ENCODE results near the gene MEIKIN.
"Not testable (repeated sequence)": the region's sequence is repeated elsewhere in the genome, so short reads cannot be mapped to it uniquely, and the experiment has no call there.

MEIKIN gene

DNA sequence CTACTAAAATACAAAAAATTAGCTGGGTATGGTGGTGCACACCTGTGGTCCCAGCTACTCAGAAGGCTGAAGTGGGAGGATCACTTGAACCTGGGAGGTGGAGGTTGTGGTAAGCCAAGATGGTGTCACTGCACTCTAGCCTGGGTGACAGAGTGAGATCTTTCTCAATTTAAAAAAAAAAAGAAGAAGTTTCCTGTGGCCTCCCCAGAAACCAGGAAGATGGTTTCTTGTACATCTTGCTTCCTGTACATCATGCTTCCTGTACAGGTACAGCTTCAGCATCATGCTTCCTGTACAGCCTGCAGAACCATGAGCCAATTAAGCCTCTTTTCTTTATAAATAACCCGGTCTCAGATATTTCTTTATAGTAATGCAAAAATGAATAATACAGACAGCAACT, 43.2 kb downstream of the MEIKIN start:
- not testable (repeated sequence) for DNase-seq

DNA sequence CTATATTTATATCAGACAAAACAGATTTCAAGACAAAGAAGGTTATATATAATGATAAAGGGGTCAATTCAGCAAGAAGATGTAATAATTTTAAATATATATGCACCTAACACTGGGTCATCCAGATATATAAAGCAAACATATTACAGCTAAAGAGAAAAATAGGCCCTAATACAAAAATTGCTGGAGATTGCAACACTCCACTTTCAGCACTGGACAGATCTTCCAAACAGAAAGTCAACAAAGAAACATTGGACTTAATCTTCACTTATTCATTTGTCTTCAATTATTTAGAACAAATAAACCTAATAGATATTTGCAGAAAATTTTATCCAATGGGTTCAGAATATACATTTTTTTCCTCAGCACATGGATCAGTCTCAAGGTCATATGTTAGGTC, 45.8 kb downstream of the MEIKIN start:
- DNase-seq: no peak

DNA sequence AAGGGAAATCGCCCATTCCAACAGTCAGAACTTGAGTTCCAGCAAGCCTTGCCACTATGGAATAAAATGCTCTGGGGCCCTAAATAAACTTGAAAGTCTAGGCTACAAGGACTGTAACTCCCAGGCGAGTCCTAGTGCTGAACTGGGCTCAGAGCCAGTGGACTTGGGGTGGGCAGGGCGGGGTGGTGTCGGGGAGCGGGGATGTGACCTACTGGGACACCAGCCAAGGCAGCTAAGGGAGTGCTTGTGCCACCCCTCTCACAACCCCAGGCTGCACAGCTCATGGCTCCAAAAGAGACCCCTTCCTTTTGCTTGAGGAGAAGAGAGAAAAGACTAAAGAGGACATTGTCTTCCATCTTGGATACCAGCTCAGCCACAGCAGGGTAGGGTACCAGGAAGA, 61.5 kb downstream of the MEIKIN start:
- no peak for DNase-seq

DNA sequence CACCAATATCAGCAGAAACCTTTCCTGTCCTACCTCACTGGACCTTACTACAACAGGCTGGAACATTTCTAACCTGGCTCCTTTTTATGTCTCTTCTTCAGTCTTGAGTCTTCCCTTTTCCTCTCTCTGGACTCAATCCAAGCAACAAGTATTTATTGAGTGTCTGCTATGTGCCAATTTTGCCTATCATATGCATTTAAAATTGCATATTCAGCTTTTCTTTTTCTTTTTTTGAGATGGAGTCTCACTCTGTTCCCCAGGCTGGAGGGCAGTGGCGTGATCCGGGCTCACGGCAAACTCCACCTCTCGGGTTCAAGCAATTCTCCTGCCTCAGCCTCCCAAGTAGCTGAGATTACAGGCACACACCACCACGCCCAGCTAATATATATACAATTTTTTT, 65.8 kb downstream of the MEIKIN start:
- no peak for DNase-seq

DNA sequence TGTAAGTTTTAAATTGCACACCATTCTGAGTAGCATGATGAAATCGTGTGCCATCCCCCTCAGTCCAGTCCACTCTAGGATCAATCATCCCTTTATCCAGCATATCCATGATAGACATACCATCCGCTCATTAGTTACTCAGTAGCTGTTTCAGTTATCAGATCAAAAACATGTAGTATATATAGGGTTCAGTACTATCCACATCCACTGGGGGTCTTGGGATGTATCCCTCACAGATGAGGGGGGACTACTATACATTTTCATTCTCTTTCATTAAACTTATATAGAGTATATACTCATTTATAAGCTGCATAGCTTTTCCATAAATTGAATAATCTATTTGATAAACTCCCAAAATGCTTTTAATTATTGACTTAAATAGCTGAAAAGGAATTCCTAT, 67.6 kb downstream of the MEIKIN start:
- no peak for DNase-seq

DNA sequence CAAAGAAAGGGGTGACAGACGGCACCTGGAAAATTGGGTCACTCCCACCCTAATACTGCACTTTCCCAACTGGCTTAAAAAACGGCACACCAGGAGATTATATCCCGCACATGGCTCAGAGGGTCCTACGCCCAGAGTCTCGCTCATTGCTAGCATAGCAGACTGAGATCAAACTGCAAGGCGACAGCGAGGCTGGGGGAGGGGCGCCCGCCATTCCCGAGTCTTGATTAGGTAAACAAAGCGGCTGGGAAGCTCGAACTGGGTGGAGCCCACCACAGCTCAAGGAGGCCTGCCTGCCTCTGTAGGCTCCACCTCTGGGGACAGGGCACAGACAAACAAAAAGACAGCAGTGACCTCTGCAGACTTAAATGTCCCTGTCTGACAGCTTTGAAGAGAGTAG, 74.2 kb downstream of the MEIKIN start:
- DNase-seq: not testable (repeated sequence)

DNA sequence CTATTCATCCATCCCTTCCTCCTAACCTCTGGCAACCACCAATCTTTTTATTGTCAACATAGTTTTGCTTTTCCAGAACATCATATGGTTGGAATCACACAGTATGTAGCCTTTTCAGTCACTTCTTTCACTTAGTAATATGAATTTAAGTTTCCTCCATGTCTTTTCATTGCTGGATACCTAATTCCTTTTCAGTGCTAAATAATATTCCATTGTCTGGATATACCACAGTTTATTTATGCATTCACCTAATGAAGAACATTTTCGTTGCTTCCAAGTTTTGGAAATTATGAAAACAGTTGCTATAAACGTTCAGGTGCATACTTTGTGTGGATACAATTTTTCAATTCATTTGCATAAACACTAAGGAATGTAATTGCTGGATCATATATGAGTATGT, 77.9 kb downstream of the MEIKIN start:
- DNase-seq: no peak

DNA sequence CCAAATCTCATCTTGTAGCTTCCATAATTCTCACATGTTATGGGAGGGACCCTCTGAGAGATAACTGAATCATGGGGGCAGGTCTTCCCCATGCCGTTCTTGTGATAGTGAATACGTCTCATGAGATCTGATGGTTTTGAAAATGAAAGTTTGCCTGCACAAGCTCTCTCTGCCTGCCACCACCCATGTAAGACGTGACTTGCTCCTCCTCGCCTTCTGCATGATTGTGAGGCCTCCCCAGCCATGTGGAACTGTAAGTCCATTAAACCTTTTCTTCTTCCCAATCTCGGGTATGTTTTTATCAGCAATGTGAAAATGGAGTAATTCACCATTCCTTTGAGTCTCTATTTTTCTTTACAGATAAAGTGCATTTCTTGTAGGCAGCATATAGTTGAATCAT, 81.8 kb downstream of the MEIKIN start:
- DNase-seq: no peak

DNA sequence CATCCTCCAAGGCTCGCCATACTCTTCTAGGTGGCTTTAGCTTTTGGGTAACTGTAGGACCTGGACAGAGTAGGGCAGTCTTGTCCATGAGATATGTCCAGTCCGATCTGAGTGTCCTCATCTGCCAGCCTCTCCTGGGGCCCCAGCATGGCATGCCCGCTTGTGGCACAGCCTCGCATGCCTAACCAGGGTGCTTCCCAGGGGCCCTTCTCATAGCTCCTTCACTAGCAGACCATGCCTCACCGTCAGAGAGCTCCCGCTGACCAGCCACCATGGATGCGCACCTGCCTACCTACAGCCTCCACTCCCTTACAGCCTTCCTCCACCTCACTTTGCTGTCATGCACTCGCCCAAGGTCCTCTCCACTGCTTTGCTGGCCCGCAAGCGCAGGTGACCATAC, 88.1 kb downstream of the MEIKIN start:
- DNase-seq: no peak

DNA sequence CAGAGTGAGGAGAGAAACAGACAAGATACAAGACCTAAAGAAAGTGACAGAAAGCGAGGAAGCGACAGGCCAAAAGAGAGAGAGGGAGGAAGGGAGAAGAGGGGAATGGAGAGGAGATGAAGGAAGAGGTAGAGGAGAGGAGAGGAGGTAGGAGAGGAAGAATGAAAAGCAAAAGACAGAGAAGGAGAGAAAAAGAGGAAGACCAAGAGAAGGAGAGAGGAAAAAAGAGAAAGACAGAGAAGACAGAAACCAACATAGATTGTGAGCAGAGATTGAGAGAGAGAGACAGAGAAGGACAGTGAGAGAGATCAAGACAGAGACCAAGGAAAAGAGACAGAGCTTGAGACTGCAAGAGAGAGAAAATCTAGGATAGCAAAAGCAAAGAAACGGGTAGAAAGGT, 90.0 kb downstream of the MEIKIN start:
- DNase-seq: no peak

DNA sequence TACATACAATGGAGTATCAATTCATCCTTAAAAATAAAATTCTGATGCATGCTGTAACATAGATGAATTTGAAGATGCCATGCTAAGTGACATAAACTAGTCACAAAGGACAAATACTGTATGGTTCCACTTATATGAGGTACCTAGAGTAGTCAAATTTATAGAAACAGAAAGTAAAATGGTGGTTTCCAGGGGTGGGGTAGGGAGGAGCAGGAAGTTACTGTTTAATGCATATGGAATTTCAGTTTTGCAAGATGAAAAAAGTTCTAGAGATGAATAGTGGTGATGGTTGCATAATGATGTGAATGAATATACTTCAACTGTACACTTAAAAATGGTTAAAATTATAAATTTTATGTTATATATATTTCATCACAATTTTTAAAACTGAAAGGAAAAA, 91.3 kb downstream of the MEIKIN start:
- DNase-seq: no peak

DNA sequence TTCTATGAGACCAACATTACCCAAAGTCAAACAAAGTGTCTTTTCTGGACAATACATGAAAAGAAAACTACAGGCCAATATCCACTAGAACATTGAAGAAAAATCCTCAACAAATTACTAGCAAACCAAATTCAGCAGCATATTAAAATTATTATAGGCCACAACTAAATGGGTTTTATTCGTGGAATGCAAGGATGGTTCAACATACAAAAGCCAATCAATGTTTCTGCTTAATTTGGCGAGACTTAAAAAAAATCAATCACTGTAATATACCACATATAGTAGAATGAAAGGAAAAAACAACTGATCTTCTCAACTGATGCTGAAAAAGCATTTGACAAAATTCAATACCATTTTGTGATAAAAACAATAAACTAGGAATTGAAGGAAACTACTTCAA, 96.8 kb downstream of the MEIKIN start:
- no peak for DNase-seq

DNA sequence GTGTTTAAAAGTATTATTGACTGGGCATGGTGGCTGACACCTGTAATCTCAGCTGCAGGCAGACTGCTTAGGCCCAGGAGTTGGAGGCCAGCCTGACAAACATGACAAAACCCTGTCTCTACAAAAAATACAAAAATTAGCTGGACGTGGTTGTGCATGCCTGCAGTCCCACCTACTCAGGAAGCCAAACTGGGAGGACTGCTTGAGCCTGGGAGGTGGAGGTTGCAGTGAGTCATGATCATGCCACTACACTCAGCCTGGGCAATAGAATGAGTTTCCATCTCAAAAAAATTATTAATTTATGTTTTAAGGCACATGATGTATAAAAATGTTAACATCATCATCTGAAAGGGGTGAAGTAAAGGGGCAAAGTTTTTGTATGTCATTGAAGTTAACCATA, 98.9 kb downstream of the MEIKIN start:
- no peak for DNase-seq

DNA sequence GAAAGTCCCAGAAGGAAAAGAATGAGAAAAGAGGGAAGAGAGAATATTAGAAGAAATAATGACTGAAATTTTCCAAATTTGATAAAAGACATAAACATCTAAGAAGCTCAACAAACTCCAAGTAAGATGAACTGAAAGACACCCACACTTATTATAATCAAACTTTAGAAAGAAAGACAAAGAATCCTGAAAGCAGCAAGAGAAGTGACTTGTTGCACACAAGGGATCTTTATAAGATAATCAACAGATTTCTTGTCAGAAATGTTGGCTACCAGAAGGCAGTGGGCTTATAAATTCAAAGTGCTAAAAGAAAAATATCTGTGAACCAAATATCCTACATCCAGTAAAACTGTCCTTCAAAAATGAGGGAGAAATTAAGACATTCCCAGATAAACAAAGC, 99.6 kb downstream of the MEIKIN start:
- no peak for DNase-seq

DNA sequence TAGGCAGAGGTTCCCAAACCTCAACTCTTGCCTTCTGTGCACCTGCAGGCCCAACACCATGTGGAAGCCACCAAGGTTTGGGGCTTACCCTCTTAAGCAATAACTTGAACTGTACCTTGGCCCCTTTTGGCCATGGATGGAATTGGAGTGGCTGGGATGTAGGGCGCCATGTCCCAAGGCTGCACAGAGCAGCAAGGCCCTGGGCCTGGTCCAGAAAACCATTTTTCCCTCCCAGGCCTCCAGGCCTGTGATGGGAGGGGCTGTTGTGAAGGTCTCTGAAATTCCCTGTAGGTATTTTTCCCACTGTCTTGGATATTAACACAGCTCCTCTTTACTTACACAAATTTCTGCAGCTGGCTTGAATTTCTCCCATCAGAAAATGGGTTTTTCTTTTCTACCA, 102.5 kb downstream of the MEIKIN start:
- not testable (repeated sequence) for DNase-seq

DNA sequence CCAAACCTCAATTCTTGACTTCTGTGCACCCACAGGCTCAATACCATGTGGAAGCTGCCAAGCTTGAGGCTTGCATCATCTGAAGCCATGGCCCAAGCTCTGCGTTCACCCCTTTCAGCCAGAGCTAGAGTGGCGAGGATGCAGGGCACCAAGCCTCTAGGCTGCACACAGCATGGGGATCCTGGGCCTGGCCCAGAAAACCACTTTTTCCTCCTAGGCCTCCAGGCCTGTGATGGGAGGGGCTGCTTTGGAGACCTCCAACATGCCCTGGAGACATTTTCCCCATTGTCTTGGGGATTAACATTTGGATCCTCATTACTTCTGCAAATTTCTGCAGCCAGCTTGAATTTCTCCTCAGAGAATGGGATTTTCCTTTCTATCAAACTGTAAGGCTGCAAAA, 112.8 kb downstream of the MEIKIN start:
- DNase-seq: not testable (repeated sequence)

DNA sequence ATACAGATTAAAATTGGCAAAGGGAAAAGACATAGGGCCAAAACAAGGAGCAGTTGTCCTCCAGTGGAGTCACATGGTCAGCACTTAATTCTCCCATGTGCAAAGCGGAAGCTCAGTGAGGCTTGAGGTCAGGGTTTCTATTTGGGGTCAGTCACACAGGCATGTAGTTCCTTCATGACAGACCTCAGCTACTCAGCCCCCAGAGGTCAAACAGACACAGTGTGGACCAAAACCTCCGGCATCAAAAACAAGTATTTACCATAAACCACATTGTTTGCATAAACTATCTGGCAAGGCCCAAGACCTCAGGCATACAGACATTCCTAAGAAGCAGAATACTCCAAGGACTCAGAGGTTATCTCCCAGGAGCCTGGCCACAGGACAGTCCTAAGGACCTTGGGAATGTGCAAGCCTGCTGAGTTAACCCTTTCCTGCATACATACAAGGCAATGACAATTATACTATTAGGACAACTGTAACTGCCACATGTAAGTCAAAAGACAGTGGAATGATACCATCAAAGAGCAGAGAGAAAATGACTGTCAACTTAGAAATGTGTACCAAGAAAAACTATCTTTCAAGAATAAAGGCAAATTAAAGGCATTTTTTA, 120.0 kb downstream of the MEIKIN start:
- DNase-seq: no peak

DNA sequence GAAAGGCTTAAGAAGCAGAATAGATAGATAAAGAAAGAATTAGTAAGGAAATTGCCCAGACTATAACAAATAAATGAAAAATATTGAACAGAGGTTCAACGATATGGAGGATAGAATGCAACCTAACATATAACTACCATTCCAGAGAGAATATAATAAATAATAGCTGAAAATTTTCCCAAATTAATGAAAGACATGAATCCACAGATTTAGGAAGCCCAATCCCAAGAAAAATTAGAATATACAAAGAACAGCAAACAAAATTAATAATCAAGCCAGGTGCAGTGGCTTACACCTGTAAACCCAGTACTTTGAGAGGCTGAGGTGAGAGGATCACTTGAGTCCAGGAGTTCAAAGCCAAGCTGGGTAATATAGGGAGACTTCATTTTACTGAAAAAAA, 120.8 kb downstream of the MEIKIN start:
- no peak for DNase-seq

DNA sequence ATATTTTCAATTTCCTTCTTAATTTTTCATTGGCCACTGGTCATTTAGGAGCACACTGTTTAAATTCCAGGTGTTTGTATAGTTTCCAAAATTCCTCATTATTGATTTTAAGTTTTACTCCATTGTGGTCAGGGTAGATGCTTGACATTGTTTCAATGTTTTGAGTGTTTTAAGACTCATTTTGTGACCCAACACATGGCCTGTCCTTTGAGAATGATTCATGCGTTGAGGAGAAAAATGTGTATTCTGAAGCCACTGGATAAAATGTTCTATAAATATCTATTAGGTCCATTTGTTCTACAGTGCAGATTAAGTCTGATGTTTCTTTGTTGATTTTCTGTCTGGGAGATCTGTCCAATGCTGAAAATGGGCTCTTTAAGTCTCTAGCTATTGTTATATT, 124.2 kb downstream of the MEIKIN start:
- DNase-seq: no peak

DNA sequence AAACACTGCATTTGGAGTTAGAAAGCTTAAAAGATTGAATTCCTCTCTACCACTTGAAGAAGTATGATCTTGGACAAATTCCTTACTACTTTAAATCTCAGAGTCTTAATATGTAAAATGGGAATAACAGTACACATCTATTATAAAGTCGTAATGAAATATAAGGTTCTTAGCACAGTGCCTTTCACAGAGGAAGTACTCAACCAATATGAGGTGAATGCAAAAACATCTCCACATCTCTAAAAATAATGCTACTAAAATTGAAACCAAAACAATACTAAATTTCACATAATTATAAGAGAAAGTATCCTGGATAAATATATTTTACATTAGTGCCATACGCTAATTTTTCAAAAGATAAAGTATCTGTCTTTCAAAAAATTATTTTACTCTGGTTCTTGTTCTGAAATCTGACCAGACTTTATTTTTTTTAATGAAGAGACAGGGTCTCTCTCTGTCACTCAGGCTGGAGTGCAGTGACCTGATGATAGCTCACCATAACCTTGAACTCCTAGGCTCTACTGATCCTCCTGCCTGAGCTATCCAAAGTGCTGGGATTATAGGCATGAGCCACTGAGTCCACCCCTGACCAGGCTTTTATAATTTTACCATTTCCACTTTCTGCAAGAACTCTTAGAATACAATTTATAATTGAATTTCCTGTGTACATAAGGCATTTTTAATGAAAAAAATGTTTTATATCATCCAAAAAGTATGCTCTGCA, 127.3 kb downstream of the MEIKIN start:
- DNase-seq: no peak

DNA sequence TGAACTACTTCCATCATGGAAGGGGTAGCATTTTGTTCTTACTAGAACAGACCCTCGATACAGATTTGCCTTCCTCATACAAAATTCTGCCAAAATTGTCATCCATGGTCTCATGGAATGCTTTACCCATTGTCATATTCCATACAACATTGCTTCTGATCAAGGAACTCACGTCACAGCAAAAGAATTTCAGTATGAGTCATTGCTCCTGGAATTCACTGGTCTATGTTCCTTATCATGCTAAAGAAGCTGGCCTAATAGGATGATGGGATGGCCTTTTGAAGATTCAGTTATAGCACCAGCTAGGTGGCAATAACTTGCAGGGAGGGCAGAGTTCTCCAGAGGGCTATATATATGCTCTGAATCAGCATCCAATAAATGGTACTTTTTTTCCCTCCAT, 130.5 kb downstream of the MEIKIN start:
- no peak for DNase-seq

DNA sequence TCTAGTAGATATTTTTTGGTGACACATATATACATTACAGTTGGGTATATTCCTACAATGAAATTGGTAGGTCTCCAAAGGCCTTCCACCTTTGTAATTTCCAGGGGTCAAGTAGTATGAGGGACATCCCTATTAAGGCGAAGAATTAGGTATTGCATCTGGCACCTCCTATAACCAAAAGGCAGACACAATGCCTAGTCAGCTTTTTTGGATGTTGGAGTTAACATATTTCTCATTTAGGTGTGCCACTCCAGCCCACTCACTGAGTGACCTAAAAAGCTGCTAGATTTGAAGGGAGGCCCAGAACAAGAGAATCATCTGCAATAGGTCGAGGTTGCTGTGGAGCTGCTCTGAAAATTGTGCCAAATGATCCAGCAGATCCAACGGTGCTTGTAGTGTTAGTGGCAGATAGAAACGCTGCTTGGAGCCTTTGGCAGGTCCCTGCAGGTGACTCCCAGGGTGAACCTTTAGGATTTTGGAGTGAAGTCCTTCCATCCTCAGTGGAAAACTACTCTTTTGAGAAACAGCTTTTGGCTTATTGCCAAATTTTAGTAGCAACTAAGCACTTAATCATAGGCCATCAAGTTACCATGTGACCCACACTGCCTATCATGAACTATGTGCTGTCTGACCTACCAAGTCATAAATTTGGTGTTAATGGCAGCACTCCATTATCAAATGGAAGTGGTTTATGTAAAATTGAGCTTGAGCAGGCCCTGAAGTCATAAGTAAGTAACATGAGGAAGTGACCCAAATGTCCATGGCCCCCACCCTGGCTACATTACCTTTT, 132.9 kb downstream of the MEIKIN start:
- no peak for DNase-seq

DNA sequence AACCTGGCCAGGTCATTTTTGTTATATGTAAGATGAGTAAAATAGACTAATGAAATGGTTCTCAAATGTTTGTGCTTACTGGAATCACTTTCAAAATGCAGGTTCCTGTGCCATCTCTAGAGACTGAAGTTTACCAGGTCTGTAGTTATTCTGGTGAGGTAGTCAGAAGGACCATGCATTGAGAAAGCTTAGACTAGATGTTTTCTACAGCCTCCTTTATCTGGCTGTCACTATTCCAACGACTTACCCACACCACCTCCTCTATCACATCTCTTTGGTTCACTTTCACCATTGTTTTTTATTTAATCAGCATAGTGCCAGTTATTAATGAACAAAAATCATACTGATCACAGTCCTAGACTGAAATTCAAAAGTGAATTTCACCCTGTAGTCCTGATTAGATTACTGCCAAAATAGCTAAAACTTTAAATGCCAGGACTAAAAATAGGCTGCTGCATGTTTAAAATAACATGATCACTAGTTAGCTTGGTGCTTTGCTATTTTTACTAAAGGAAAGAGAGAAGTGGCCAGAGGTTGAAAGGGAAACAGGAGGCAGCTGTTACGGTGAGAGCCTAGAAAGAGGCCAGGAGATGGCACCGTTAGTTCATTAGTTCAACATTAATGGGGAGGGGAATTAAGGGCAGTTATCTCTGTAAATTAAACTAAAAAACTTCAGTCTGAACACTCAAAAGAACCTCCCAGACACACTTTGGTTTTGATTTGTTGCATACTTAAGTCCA, 134.8 kb downstream of the MEIKIN start:
- no peak for DNase-seq
